Cerebellar cortex (tissue), 1 donor: Measurements from ENCODE around the gene TOMM7.
"Not testable (repeated sequence)": the region's sequence is repeated elsewhere in the genome, so short reads cannot be mapped to it uniquely, and the experiment has no call there.

Experiments
- DNase-seq: peaks from one replicate; pipeline ENCODE4 v3.0.0-alpha.2; 2015; ENCODE audit warnings: low spot score

Gene TOMM7

GRCh38 chr7:22783421-22783820 lies 39.2 kb downstream of the TOMM7 start:
- DNase-seq = no peak

- DNase-seq = peak; percentile 24
Observed at GRCh38 chr7:22782616-22783232, 39.9 kb downstream of the TOMM7 start.

- DNase-seq = no peak
Observed at GRCh38 chr7:22781230-22781711, 41.4 kb downstream of the TOMM7 start.

GRCh38 chr7:22779730-22780323 lies 42.8 kb downstream of the TOMM7 start:
- DNase-seq = not testable (repeated sequence)

GRCh38 chr7:22776964-22777363 lies 45.7 kb downstream of the TOMM7 start:
- no peak for DNase-seq

- no peak for DNase-seq
Observed at GRCh38 chr7:22772885-22773284, 49.8 kb downstream of the TOMM7 start.

GRCh38 chr7:22771872-22772228 lies 50.8 kb downstream of the TOMM7 start:
- no peak for DNase-seq

GRCh38 chr7:22771194-22771871 lies 51.3 kb downstream of the TOMM7 start:
- no peak for DNase-seq

- no peak for DNase-seq
Observed at GRCh38 chr7:22765609-22766008, 57.0 kb downstream of the TOMM7 start.
